Right lobe of liver (tissue), 6 donors: ENCODE measurements around the gene C12orf60. TPM values are rescaled to one million over a fixed set of nuclear protein-coding genes. Genes with fewer than 3 reads are reported as not detected.

Source experiments
- ATAC-seq, 4 donors: fragments of 200-7000 bp; cut with Tn5 transposase; one replicate each; pipeline ENCODE4 v1.9.1; 2020; ENCODE audit warnings: mild to moderate bottlenecking in 4 of 4, moderate library complexity in 4 of 4
- DNase-seq, 3 donors: peaks; one replicate each; pipeline ENCODE4 v3.0.0-alpha.2; 2020
- H3K27ac ChIP-seq, 3 donors: fragments of 200-600 bp; one replicate each; pipeline ENCODE4 v1.8.0; 2022
- H3K27me3 ChIP-seq, 2 donors: fragments of 200-600 bp; one replicate each; pipeline ENCODE4 v1.8.0; 2022
- H3K36me3 ChIP-seq, 4 donors: fragments of 200-600 bp; sonication (generic) in 1 of 4; one replicate each; pipeline versions ENCODE4 v1.5.1 to v1.8.0; 2017 to 2022; ENCODE audit warnings: control low read depth in 1 of 4
- H3K4me1 ChIP-seq, 4 donors: fragments of 200-600 bp; sonication (generic) in 1 of 4; one replicate each; pipeline versions ENCODE4 v1.5.1 to v1.8.0; 2017 to 2022; ENCODE audit warnings: control low read depth in 1 of 4
- H3K4me3 ChIP-seq, 3 donors: fragments of 200-600 bp; one replicate each; pipeline ENCODE4 v1.8.0; 2022
- H3K9me3 ChIP-seq, 4 donors: fragments of 200-600 bp; sonication (generic) in 1 of 4; one replicate each; pipeline versions ENCODE4 v1.5.1 to v1.8.0; 2017 to 2022; ENCODE audit warnings: control low read depth in 1 of 4
- CTCF ChIP-seq, 4 donors: fragments of 200-600 bp in 3 of 4; fragments of 450-650 bp in 1 of 4; IDR thresholded peaks; one replicate each; pipeline versions ENCODE4 v1.5.1 to v1.8.0; 2016 to 2022; ENCODE audit warnings: antibody characterized with exemption in 4 of 4, mild to moderate bottlenecking in 2 of 4
- POLR2A ChIP-seq: fragments of 450-650 bp; IDR thresholded peaks from one replicate; pipeline ENCODE4 v1.6.1; 2017; ENCODE audit warnings: antibody characterized with exemption, mild to moderate bottlenecking
- WGBS: methylation state at CpG from one replicate; pipeline ENCODE4 v1.1.6; 2018; ENCODE audit warnings: low coverage, low lambda C conversion rate; ENCODE audit not compliant: insufficient coverage; ENCODE audit errors: missing lambda C conversion rate; 5-methylcytosine and 5-hydroxymethylcytosine counted together
- intact Hi-C, 2 donors: fragments of 100-400 bp; cut with DNase I; formaldehyde crosslinking; loops; one replicate each; pipeline versions ENCODE4 v1.11.2 to v1.14.1; 2022
- total RNA-seq, 6 experiments: library from RNA; depleted of rRNA in 2 of 6; stranded (reverse); fragments of >200 nt in 2 of 6; fragmentation: NEBNext Ultra II Directional in 3 of 6; extraction: Animal tissue kit (Norgen Biotek cat#: 25700) in 3 of 6; gene quantifications; one replicate each; pipeline versions ENCODE4 v1.1.0 to v1.2.4, GENCODE V29; 2016 to 2023
- donor health status: DM: no; HTN: yes; CAD: no.
- donor health status: DM: no; HTN: no; CAD: no.
- donor health status: DM: no; HTN: no; CAD: no.
- donor health status: DM: no; HTN: yes; CAD: no.
- donor health status: DM: no; HTN: yes; CAD: no.

C12orf60 gene
- total RNA-seq, 6 experiments from 2014 or later: 0.37 to 0.91 (median 0.74) TPM

- Histone ChIP-seq H3K36me3 (no peaks in the 10 kb centered on the region), H3K27ac (no peak within 1 kb of the TSS), H3K4me1 (no peaks in the 10 kb centered on the region), H3K4me3 (no peak within 1 kb of the TSS), H3K9me3 (no peaks in the 10 kb centered on the region), H3K27me3 (no peaks in the 10 kb centered on the region)
- ATAC-seq (no peak), DNase-seq (no peak)
- TF ChIP-seq POLR2A (no peak), CTCF (IDR thresholded peaks at IDR 0.05) (no peak)
- intact Hi-C loops: no loop called here
- 89% methylated on average over 3 of the region's 3 CpGs for WGBS
Observed at GRCh38 chr12:14814014-14814413, 10.5 kb downstream of the C12orf60 start, which contains the start of gene SMCO3. TSS of gene SMCO3 (minus strand) at chr12:14814182. CDS start at chr12:14806680, 7,502 bp downstream.

GRCh38 chr12:14824012-14824634 is 20.7 kb downstream of the C12orf60 start:
- DNase-seq (no peak), ATAC-seq (no peak)
- Histone ChIP-seq H3K4me3 (no peak overlapping the region), H3K27me3 (no peaks in the 10 kb centered on the region), H3K36me3 (no peaks in the 10 kb centered on the region), H3K4me1 (no peaks in the 10 kb centered on the region), H3K27ac (no peak overlapping the region), H3K9me3 (no peaks in the 10 kb centered on the region)
- 100% methylated on average over 1 of the region's 1 CpG for WGBS
- intact Hi-C loops: no loop called here
- TF ChIP-seq CTCF (IDR thresholded peaks at IDR 0.05) (no peak), POLR2A (no peak)

GRCh38 chr12:14825256-14825655 is 21.8 kb downstream of the C12orf60 start:
- ATAC-seq (no peak), DNase-seq (no peak)
- no peaks in the 10 kb centered on the region for H3K9me3 ChIP-seq
- intact Hi-C loops: no loop called here
- H3K36me3 ChIP-seq: no peaks in the 10 kb centered on the region
- H3K4me1 ChIP-seq: no peaks in the 10 kb centered on the region
- H3K27me3 ChIP-seq: no peaks in the 10 kb centered on the region
- no peak for TF ChIP-seq CTCF (IDR thresholded peaks at IDR 0.05)
- TF ChIP-seq POLR2A: no peak
- no peak overlapping the region for H3K4me3 ChIP-seq
- no peak overlapping the region for H3K27ac ChIP-seq

- no peaks in the 10 kb centered on the region for H3K9me3 ChIP-seq
- no peak for ATAC-seq
- no peaks in the 10 kb centered on the region for H3K4me1 ChIP-seq
- intact Hi-C loops: no loop called here
- no peak overlapping the region for H3K27ac ChIP-seq
- 79% methylated on average over 4 of the region's 5 CpGs for WGBS
- H3K27me3 ChIP-seq: no peaks in the 10 kb centered on the region
- no peak overlapping the region for H3K4me3 ChIP-seq
- TF ChIP-seq POLR2A (no peak), CTCF (IDR thresholded peaks at IDR 0.05) (no peak)
- no peaks in the 10 kb centered on the region for H3K36me3 ChIP-seq
- no peak for DNase-seq
Observed at GRCh38 chr12:14826491-14826890, 23.0 kb downstream of the C12orf60 start.

- Histone ChIP-seq H3K36me3 (no peaks in the 10 kb centered on the region), H3K27me3 (no peaks in the 10 kb centered on the region), H3K27ac (no peak overlapping the region), H3K9me3 (no peaks in the 10 kb centered on the region), H3K4me1 (no peaks in the 10 kb centered on the region), H3K4me3 (no peak overlapping the region)
- intact Hi-C loops: no loop called here
- TF ChIP-seq POLR2A (no peak), CTCF (IDR thresholded peaks at IDR 0.05) (no peak)
- no peak for ATAC-seq
- no peak for DNase-seq
- no CpG with 5 or more reads among the region's 2 CpGs for WGBS
Observed at GRCh38 chr12:14827043-14827442, 23.6 kb downstream of the C12orf60 start.
